HG03135 (cell line): ENCODE results near the gene TBCK.
A peak's percentile ranks its signal among the peaks of the same experiment; 100 is the strongest.

Source experiments
- ATAC-seq: cut with Tn5 transposase; IDR thresholded peaks from one replicate; pipeline ENCODE4 v1.9.1; 2021; ENCODE audit warnings: mild to moderate bottlenecking, moderate library complexity; ENCODE audit not compliant: unreplicated experiment

TBCK gene

DNA sequence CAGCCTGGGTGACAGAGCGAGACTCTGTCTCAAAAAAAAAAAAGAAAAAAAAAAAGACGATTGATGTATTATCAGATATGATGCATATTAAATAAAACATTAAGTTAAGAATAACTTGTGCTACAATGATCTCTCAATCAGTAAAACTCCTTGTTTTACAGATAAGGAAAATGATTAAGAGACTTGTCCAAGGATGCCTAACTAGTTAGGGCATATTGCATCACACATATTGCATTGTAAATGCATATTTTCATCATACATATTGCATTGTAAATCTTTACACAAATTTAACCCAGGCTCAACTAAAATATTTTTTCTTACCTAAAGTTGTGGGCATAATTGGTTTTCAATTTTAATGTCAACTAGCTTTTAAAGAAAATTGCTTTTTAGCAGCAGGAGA, 26.3 kb downstream of the TBCK start:
- ATAC-seq = no peak

DNA sequence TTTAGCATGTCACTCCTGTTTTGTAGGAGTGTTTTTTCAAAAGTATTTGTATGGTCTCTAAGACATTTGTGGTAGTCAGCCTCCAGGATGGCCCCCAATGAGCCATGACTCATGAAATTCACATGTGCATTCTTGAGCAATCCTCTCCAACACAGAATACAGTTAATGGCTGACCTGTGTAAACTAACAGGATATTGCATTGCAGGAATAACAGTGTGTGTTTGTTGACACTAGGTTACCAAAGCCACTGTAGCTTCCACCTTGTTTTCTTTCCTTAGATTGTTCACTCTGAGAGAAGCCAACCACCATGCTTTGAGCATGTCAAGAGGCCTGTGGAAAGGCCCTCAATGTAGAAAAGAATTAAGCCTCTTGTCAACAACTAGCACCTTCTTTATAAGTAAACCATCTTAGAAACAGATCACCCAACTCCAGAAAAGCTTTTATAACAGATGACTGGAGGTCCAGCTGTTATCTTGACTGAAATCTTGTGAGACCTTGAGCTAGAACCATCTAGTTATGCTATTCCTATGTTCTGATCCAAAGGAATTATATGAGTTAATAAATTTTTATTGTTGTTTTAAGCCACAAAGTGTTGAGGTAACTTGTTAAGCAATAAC, 28.5 kb downstream of the TBCK start:
- no peak for ATAC-seq

DNA sequence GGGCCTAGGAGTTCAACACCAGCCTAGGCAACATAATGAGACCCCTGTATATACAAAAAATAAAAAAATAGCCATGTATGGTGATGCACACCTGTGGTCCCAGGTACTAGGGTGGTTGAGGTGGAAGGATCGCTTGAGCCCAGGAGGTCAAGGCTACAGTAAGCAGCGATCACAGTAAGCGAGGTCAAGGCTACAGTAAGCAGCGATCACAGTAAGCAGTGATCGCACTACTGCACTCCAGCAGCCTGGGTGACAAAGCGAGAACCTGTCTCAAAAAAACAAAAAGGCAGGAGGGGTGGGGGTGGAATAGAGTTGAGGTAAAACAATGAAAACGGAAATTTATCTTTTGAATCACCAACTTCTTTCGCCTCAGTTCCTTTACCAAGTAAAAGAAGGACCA, 29.4 kb downstream of the TBCK start:
- no peak for ATAC-seq

DNA sequence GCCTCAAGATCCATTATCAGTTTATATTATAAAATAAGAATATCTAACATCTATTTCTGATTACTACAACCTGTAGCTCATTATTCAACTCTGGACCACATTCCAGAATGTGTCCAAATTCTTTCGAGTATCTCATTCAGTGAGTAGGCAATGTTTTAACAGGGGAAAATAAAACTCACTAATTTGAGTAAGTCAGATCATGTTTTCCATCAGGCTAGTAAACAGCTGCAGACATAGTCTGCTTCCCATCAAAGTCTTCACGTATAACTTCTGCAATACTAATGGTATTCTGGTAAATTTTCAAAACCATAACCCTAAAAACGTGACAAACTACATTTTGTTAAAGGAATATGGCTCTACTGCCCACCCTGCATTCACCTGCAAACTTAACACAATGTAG, 31.8 kb downstream of the TBCK start:
- no peak for ATAC-seq

DNA sequence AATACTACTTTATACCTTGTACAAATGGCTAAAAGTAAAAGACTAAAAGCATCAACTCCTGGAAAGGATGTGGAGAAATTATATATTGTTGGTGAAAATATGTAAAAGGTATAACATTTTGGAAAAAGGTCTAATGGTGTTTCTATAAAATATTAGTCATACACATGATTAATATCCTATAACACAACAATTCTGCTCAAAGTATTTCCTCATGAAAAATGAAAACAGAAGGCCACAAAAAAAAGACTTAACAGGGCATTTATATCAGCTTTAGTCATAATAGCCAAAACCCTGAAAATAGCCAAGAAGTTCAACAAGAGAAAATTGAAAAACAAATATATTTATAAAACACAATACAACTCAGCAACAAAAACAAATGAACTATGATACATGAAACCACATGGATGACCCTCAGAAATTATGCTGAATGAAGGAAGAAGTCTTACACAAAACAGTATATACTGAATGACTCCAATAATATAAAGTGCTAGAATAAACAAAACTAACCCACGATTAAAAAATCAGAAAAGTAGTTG, 38.8 kb downstream of the TBCK start:
- no peak for ATAC-seq

DNA sequence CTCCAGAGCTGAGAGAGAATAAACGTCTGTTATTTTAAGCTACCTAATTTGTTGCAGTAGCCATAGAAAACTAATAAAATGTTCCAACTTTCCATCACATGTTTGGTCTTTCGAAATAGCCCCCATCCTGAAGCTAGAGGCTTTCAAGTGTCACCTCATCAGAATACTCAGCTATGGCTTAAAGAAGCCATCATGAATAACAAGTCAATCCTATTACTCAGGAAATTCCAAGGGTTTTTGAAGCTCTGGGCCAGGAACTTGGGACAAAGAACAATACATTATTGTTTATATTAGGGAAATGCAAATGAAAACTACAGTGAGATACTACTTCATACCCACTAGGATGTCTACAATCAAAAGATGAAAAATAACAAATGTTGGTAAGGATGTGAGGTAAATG, 42.2 kb downstream of the TBCK start:
- ATAC-seq = no peak

DNA sequence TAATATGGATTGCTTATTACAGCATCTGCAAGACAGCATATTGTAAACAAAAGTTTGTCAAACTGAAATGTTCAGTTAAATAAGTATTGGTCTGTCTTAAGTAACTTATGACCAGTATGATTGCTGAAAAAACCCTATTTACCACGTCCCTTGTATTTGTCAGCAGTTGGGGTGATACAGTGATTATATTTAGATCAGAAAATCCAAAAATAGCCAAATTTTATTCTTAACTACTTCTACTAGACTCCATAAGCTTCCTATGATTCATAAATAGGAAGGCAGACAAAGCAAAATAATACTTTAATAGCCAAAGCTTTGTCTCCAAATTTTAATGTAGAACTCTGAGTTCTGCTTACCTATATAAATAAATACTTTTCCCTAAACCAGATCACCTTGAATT, 45.3 kb downstream of the TBCK start:
- ATAC-seq = no peak

DNA sequence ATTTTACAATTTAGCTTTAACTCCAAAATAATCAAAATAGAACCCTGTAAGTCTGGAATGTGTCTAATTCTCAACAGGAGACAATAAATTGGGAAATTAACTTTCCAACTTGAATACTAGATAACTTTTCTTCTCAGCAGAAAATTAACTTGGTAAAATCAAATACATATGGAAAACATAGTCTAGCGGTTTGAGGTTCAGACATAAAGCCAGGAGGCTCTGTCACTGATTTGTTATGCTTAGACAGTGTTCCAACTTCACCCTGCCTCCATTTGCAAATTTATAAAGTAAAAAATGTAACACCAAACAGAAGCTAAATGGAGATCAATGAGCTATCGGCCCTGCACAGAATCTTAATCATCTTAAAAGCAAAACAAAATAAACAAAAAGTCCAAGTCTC, 46.3 kb downstream of the TBCK start:
- ATAC-seq = no peak

DNA sequence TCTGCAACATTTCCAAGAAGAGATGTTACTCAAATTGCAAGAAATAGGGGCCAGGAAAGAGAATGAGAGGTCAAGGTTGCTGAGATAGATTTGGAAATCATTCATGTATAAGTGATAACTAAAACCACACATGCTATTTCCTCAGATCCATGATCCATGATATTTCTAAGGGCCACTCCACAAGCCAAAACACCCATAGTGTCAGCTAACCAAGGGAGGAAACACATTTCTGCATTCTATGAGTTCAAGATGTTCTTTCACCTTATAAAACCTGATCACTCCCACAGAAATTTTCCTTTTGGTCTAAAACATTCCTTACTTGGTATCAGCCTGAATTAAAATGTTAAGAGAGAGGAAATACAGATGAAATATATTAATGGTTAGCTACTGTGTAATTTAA, 47.2 kb downstream of the TBCK start:
- no peak for ATAC-seq

DNA sequence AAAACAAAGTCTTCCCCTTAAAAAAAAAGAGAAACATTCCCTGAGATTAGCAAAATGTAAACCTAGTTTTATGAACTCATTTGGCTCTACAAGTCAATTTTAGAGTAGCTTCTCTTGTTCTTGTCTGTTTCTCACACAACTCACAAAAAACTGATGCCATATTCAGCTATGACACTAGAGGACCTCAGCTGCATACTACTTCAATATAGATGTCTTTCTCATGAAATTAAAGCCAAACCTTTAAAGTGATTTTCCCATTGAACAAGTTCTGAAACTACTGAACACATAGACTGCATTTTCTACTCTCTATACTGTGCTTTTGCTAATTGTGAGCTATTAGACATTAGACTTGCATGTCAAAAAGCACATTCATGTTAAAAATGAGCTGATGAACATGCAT, 49.8 kb downstream of the TBCK start:
- ATAC-seq = no peak

DNA sequence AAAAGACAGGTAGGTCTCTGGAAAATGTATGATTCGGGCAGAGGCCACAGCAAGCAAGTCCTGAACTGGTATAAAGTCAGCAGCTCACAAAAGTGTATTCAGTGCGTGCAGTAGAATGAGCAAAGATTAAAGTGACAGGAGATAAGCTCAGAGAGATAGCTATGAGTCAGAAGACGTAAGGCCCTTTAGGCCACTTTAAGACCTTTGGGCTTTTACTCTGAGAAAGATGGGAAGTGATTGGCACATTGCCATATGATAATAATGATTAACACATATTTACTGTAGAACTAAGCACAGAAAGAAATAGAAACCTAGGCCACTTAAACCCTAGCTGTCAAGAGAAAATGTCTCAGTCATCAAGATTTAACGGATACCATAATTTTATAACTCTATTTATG, 51.7 kb downstream of the TBCK start:
- ATAC-seq = peak; percentile 55

DNA sequence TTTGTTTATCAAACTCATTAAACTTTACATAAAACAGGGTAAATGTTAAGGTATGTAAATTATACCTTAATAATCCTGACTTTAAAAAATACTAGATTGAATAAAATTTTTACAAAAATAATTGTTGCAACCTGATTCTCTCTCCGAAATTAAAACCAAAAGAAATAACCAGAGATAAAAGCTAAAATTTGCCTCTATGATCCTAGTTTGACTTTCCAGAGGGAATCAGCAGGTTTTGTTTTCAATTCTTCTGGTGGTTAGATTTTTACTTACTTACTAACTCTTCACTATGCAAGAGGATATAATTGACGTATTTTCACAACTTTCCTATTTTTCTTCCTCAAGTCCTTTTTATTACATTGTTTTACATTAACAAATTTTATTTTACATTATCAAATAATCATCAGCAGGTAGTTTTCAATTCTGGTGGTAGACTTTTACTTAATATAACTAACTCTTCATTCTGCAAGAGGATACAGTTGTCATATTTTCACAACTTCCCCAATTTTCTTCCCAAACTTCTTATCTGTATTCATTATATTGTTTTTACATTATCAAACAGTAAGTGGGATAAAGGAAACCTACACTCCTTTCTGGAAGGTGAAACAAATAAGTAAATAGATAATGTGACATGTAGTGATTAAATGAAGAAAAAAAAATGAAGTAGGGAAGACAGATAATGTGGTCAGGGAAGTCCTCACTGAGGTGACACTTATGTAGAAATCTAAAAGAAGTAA, 52.2 kb downstream of the TBCK start:
- no peak for ATAC-seq

DNA sequence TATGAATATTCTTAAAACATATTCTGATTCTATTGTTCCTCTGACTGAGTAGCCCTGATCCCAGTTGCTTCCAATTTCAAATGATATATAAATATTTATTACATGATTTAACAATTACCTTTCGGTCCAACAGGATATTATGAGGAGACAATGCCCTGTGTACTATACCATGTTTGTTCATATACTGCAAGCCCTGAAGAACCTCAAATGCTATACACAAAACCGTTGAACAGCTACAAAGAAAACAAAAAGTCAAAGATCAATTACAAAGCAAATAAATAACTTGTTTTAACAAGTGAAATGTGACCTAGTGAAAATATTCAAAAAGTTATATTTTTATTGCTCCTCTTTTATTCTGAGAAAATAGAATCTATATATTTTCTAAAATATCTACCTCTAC, 54.0 kb downstream of the TBCK start:
- ATAC-seq = no peak

DNA sequence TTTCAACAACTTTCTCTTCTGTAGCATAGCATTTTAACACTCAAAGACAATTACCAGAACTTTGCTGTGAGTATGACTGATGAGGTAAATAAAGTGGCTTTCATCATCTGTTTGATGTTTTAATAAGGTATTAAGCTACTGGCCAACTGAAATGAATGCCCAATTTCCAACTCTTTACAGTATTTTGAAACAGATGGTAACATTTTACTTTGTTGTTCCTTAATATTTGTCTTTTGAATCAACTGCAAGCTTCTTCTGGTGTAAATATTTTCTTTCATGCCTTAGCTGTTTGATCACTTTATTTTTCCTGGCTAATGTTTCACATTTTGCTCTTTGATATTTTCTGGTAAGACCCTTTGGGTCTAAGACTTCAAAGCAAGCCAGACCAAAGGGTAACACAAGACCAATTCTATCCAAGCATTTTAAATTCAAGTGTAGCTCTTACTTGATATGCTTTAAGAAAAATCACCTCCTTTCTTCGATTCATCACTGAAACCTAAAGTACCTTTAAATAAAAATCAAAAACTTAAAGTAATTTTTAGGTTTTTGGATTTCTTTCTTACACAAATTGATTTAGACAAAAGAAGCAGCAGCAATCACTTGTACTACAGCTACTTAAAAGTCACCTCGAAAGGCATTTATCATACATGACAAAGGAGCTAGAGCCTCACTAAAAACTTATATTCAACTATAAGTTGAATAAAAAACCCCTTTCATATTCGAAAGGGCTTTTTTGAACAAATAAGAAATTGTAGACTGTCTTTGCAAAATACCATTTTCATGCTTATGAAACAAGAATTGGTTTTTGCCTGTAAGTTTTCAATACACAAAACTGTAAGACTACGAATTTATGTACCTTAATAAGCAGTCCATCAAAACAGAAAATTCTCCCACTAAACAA, 57.6 kb downstream of the TBCK start:
- no peak for ATAC-seq

DNA sequence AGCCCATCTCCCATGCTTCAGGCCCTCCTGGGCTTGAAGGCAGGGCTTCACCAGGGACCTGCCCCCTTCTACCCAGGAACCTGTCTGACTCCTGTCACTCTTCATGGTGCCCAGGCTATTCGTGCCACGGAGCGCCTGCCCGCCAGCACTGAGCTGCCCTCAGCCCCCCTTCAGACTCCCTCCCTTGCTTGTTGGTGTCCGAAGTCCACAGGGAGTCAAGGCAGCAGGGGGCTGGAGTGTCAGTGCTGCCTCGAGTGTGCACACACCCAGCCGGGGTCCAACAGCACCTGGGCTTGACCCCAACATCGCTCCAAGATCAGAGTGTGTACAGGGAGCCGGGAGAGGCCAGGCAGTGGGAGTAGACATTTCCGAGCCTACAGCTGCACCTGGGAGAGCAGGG, 59.8 kb downstream of the TBCK start:
- ATAC-seq = no peak

DNA sequence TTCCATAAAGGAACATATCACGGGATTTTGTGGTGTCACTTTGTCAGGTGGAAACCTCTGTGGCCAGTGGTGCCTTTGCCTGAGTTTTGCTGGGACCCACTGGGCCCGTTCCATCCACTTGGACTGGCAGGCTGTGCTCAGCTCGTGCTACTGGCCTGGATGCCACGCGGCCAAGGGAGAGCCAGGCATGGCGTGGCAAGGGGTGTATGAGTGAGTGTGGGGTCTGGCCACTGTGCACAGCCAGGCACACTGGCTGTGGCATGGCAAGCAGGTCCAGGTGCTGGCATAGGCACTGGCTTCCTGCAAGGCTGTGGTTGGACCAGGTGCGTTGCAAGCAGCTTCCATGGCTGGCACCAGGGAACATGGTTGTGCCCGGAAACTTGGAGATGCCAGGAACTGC, 60.8 kb downstream of the TBCK start:
- ATAC-seq = no peak

DNA sequence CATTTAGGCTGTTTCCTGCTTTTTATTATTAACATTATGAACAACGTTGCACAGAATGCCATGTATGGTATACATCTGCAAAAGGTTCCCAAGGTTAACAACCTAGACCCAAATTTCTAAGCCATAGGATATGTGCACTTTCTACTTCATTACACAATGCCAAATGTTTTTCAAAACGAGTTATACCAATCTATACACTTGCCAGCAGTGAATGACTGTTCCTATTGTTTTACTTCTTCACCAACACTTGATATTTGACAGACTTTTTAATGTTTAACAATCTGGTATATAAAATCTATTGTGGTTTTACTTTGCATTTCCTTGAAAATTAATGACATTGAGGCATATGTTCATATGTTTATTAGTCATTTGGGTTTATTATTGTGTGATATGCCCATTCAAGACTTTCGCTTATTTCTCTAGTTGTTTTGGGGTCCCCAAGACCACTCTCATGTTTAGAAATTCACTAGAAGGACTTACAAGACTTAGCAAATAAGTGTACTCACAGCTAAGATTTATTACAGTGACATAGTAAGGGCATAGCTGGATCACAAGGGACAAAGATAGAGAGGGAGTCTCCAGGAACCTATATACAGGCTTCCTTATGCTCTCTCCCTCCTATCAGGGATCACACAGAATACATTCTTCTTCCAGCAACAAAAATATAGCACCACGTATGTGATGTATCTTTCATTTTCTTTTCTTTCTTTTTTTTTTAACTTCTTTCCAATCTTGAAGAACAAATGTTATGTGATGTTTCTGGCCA, 62.5 kb downstream of the TBCK start:
- ATAC-seq = no peak

DNA sequence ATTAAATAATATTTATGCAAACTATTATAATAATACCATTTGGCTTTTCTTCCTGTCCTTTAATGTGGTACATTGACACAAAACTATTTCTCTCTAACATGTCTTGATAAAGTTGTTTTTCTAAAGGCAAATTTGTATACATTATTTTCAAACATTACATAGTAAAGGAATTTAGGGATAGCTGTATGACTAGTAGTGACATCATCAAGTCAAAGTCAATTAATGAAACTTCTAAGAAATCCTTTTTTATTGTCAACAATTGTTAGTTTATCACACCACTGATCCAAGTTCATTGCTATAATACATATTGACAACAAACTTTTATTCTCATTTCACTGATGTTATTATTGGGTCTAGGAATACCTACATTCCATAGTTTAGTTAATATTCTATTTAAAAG, 68.4 kb downstream of the TBCK start:
- no peak for ATAC-seq

DNA sequence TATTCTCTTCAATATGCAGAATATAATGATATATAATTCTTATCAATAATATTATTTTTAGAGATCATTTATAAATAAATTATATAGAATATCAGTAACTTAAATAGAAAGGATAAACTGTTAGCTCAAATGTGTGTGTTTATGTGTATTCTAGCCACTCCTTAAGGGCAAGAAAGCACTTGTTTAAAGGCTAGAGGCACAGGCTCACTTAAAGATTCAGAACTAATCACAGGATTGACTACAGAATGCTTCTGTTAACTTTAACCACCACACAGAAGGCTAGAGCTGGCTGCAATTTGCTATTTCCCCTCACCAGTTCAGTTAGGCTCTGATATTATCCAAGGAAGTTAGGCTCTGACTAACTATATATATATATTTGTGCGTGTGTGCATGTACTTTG, 69.6 kb downstream of the TBCK start:
- ATAC-seq = no peak

DNA sequence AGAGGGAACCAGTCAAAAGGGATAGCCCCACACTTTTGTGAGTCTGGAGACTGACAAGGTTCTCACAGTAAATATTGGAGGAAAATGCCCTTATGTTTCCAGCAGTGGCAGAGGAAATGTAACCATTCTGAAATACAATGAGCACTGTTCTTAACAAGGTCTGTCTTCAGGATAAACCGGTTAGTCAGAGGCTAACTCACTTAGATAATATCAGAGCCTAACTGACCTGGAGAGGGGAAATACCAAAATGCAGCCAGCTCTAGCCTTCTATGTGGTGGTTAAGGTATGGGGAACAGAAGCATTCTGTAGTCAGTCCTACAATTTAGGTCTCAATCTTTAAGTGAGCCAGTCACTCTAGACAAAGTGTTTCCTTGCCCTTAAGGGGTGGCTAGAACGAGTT, 70.8 kb downstream of the TBCK start:
- no peak for ATAC-seq

DNA sequence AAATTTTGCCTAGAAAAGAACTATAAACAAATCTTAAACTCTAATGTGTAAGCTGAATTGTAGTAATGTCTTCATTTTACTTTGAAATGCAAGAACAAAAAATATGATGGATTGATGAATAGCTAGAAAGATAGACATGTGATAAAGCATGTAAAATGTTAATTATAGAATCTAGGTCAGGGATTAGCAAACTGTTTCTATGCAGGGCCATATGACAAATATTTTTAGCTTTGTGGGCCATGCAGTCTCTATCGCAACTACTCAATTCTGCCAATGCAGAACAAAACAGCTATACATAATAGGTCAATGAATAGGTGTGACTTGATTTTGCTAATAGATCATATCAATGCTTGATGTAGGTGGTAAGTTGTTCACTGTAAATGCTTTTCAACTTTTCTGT, 75.3 kb downstream of the TBCK start:
- ATAC-seq = no peak
